Measurements from ENCODE around the gene REG4. TPM values are rescaled to one million over a fixed set of nuclear protein-coding genes. Genes with fewer than 3 reads are reported as not detected.
"Not testable (repeated sequence)": the region's sequence is repeated elsewhere in the genome, so short reads cannot be mapped to it uniquely, and the experiment has no call there.

The REG4 gene
- total RNA-seq, 3 donors from 2014 or later = 1.6 to 36.1 (median 9.3) TPM

GRCh38 chr1:119841306-119841705 lies 30.0 kb upstream of the REG4 start:
- no peaks in the 10 kb centered on the region for H3K36me3 ChIP-seq (ENCODE audit: low read depth)
- H3K4me3 ChIP-seq = no peak overlapping the region
- intact Hi-C loops (cut with DNase I, micrococcal nuclease) = no loop called here
- no peak for TF ChIP-seq CTCF (IDR thresholded peaks at IDR 0.05)
- no peak for ATAC-seq
- no peaks in the 10 kb centered on the region for H3K9me3 ChIP-seq
- no peak for DNase-seq
- no peaks in the 10 kb centered on the region for H3K4me1 ChIP-seq (ENCODE audit: low read depth)

GRCh38 chr1:119840745-119841144 lies 29.5 kb upstream of the REG4 start:
- no peak for TF ChIP-seq CTCF (IDR thresholded peaks at IDR 0.05)
- no peak for ATAC-seq

GRCh38 chr1:119838236-119838635 lies 27.0 kb upstream of the REG4 start:
- intact Hi-C loops (cut with DNase I, micrococcal nuclease) = no loop called here
- no peak overlapping the region for H3K4me3 ChIP-seq
- no peaks in the 10 kb centered on the region for H3K36me3 ChIP-seq (ENCODE audit: low read depth)
- H3K9me3 ChIP-seq = no peaks in the 10 kb centered on the region
- ATAC-seq (no peak), DNase-seq (no peak)
- TF ChIP-seq CTCF (IDR thresholded peaks at IDR 0.05) = no peak
- no peaks in the 10 kb centered on the region for H3K4me1 ChIP-seq (ENCODE audit: low read depth)

More at GRCh38 chr1:119840745-119841144, 29.5 kb upstream of the REG4 start:
- Histone ChIP-seq H3K4me1 (ENCODE audit: low read depth) (no peaks in the 10 kb centered on the region), H3K36me3 (ENCODE audit: low read depth) (no peaks in the 10 kb centered on the region), H3K4me3 (no peak overlapping the region), H3K9me3 (no peaks in the 10 kb centered on the region)
- no peak for DNase-seq
- intact Hi-C loops (cut with DNase I, micrococcal nuclease) = no loop called here

- intact Hi-C loops (cut with DNase I, micrococcal nuclease) = no loop called here
- no peaks in the 10 kb centered on the region for H3K36me3 ChIP-seq (ENCODE audit: low read depth)
- no peaks in the 10 kb centered on the region for H3K9me3 ChIP-seq
- H3K4me1 ChIP-seq (ENCODE audit: low read depth) = no peaks in the 10 kb centered on the region
- TF ChIP-seq CTCF (IDR thresholded peaks at IDR 0.05) = no peak
- ATAC-seq = no peak
- no peak overlapping the region for H3K4me3 ChIP-seq
- no peak for DNase-seq
These were observed 23.7 kb upstream of the REG4 start for GRCh38 chr1:119834990-119835389.

DNA sequence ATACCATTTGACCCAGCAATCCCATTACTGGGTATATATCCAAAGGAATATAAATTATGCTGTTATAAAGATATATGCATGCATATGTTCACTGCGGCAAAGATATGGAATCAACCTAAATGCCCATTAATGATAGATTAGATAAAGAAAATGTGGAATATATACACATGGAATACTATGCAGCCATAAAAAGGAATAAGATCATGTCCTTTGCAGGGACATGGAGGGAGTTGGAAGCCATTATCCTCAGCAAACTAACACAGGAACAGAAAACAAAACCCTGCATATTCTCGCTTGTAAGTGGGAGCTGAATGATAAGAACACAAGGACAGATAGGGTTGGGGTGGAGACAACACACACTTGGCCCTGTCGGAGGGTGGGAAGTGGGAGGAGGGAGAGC lies 19.8 kb upstream of the REG4 start:
- intact Hi-C loops (cut with DNase I, micrococcal nuclease) = no loop called here
- no peaks in the 10 kb centered on the region for H3K4me1 ChIP-seq (ENCODE audit: low read depth)
- no peaks in the 10 kb centered on the region for H3K9me3 ChIP-seq
- no peak for ATAC-seq
- no peak for DNase-seq
- H3K4me3 ChIP-seq = no peak overlapping the region
- H3K36me3 ChIP-seq (ENCODE audit: low read depth) = no peaks in the 10 kb centered on the region
- no peak for TF ChIP-seq CTCF (IDR thresholded peaks at IDR 0.05)

DNA sequence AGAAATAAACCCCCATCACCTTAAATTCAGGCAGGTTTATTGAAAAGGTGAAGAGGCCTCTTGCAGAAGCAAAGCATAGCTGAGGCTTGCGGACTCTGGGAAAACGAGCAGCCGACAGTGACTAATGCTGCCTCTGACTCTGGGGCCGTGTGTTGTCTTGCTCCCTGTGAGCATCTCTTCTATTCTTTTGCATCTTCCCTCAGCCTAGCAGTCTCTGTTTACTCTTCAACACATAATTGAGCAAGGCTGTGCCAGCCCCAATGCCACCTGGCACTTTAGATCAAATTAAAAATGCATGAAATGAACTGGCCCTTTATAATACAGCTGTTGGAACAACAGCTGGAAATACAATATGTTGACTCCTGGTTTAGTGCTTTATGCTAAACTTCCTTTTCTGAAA lies 18.4 kb upstream of the REG4 start:
- Histone ChIP-seq H3K36me3 (ENCODE audit: low read depth) (no peaks in the 10 kb centered on the region), H3K4me3 (no peak overlapping the region), H3K4me1 (ENCODE audit: low read depth) (no peaks in the 10 kb centered on the region), H3K9me3 (no peaks in the 10 kb centered on the region)
- intact Hi-C loops (cut with DNase I, micrococcal nuclease) = no loop called here
- ATAC-seq = peak; percentile 25
- TF ChIP-seq CTCF (IDR thresholded peaks at IDR 0.05) = no peak
- DNase-seq = no peak

GRCh38 chr1:119829006-119829405 lies 17.7 kb upstream of the REG4 start:
- DNase-seq; H3K36me3 ChIP-seq (ENCODE audit: low read depth); intact Hi-C loops (cut with DNase I, micrococcal nuclease); H3K4me3 ChIP-seq; ATAC-seq; H3K4me1 ChIP-seq (ENCODE audit: low read depth); H3K9me3 ChIP-seq: not testable (repeated sequence)

Measured in mucosa of descending colon (tissue), 3 donors.